VCaP (cell line): ENCODE results near the gene RAB6A.
"Not testable (repeated sequence)": the region's sequence is repeated elsewhere in the genome, so short reads cannot be mapped to it uniquely, and the experiment has no call there.

Source experiments
- H3K27ac ChIP-seq: fragments of 450-650 bp; 2 replicates; pipeline ENCODE4 v1.5.1; 2017
- CTCF ChIP-seq: fragments of 450-650 bp; conservative IDR thresholded peaks from 2 replicates; pipeline ENCODE4 v1.5.1; 2017; ENCODE audit warnings: mild to moderate bottlenecking, moderate library complexity

The RAB6A gene

GRCh38 chr11:73734993-73735392 is 25.9 kb downstream of the RAB6A start:
- TF ChIP-seq CTCF = no peak
- no peak overlapping the region for H3K27ac ChIP-seq

- H3K27ac ChIP-seq = not testable (repeated sequence)
Measured at GRCh38 chr11:73734011-73734410, 26.9 kb downstream of the RAB6A start.

GRCh38 chr11:73732936-73733335 is 27.9 kb downstream of the RAB6A start:
- H3K27ac ChIP-seq = not testable (repeated sequence)

GRCh38 chr11:73729594-73730206 is 31.2 kb downstream of the RAB6A start:
- peak; percentile 47; the same call in 1 of the 2 replicates for TF ChIP-seq CTCF
- no peak overlapping the region for H3K27ac ChIP-seq

- TF ChIP-seq CTCF = no peak
- H3K27ac ChIP-seq = no peak overlapping the region
Measured at GRCh38 chr11:73728000-73728399, 32.9 kb downstream of the RAB6A start.

- no peak for TF ChIP-seq CTCF
- no peak overlapping the region for H3K27ac ChIP-seq
Measured at GRCh38 chr11:73726825-73727224, 34.0 kb downstream of the RAB6A start.

GRCh38 chr11:73717136-73717535 is 43.7 kb downstream of the RAB6A start:
- no peak for TF ChIP-seq CTCF
- H3K27ac ChIP-seq = peak overlapping the region; percentile 57

- TF ChIP-seq CTCF = no peak
- peak overlapping the region; percentile 57 for H3K27ac ChIP-seq
Measured at GRCh38 chr11:73716153-73717056, 44.5 kb downstream of the RAB6A start.
